IMR-90 (cell line): ENCODE results near the gene LPXN. TPM values are rescaled to one million over a fixed set of nuclear protein-coding genes. Genes with fewer than 3 reads are reported as not detected.

Experiments
- ATAC-seq: fragments of 200-7000 bp; cut with Tn5 transposase; 2 replicates; pipeline ENCODE4 v1.9.1; 2020; ENCODE audit warnings: low read depth, mild to moderate bottlenecking, moderate library complexity
- BruUV-seq: library from RNA; stranded (reverse); fragments of 400-500 nt; replicated peaks from 2 replicates; lab custom pipeline; 2021; lab: Mats Ljungman, UMichigan
- CTCF ChIA-PET: fragments of 300-600 bp; formaldehyde crosslinking; extraction: SDS; loops from one replicate; lab custom pipeline; 2021; ENCODE audit warnings: antibody characterized with exemption; lab: Yijun Ruan, JAX
- POLR2A ChIA-PET: fragments of 300-600 bp; sonication (Branson Sonifier 250); formaldehyde crosslinking; loops from one replicate; lab custom pipeline; 2022; ENCODE audit warnings: antibody characterized with exemption; ENCODE audit not compliant: unreplicated experiment; lab: Charles Lee
- DNase-seq: peaks from one replicate; pipeline ENCODE4 v3.0.0; 2013
- H2AFZ ChIP-seq: replicated peaks from 2 replicates; pipeline ENCODE3; 2013; ENCODE audit warnings: low read length, mild to moderate bottlenecking; ENCODE audit not compliant: poor library complexity
- H2AK5ac ChIP-seq: 2 replicates; pipeline ENCODE4 v1.6.1; 2013; ENCODE audit warnings: low read depth, low read length, inconsistent platforms
- H2AK9ac ChIP-seq: replicated peaks from 2 replicates; pipeline ENCODE3; 2013; ENCODE audit warnings: mild to moderate bottlenecking, low read depth, low read length, moderate library complexity; ENCODE audit not compliant: poor library complexity
- H2BK120ac ChIP-seq: 2 replicates; pipeline ENCODE4 v1.6.1; 2013; ENCODE audit warnings: low read depth, low read length, inconsistent platforms
- H2BK15ac ChIP-seq: 3 replicates; pipeline ENCODE4 v1.6.1; 2013; ENCODE audit warnings: low read depth, low read length, inconsistent platforms
- H2BK20ac ChIP-seq: 2 replicates; pipeline ENCODE4 v1.6.1; 2013; ENCODE audit warnings: low read depth, mild to moderate bottlenecking, inconsistent platforms, low read length, moderate library complexity
- H2BK5ac ChIP-seq: 2 replicates; pipeline ENCODE4 v1.6.1; 2013; ENCODE audit warnings: mild to moderate bottlenecking, low read depth, low read length, inconsistent platforms; ENCODE audit not compliant: poor library complexity, severe bottlenecking
- H3K14ac ChIP-seq: replicated peaks from 2 replicates; pipeline ENCODE4 v1.6.1; 2013; ENCODE audit warnings: low read depth, low read length, inconsistent platforms
- H3K18ac ChIP-seq: 2 replicates; pipeline ENCODE4 v1.6.1; 2013; ENCODE audit warnings: low read depth, low read length, control low read depth
- H3K23ac ChIP-seq: 2 replicates; pipeline ENCODE4 v1.6.1; 2013; ENCODE audit warnings: low read depth, low read length, inconsistent platforms
- H3K27ac ChIP-seq: 2 replicates; pipeline ENCODE4 v1.5.1; 2013; ENCODE audit warnings: mild to moderate bottlenecking, control low read depth, low read length; ENCODE audit not compliant: insufficient read depth
- H3K27me3 ChIP-seq: 2 replicates; pipeline ENCODE4 v1.6.1; 2013; ENCODE audit warnings: low read length; ENCODE audit not compliant: control insufficient read depth, insufficient read depth
- H3K36me3 ChIP-seq: 2 replicates; pipeline ENCODE4 v1.6.1; 2013; ENCODE audit warnings: low read length, mixed read lengths; ENCODE audit not compliant: control insufficient read depth, insufficient read depth
- H3K4ac ChIP-seq: 2 replicates; pipeline ENCODE4 v1.6.1; 2013; ENCODE audit warnings: low read depth, low read length, inconsistent platforms
- H3K4me1 ChIP-seq: 2 replicates; pipeline ENCODE4 v1.6.1; 2013; ENCODE audit warnings: low read length, mixed read lengths; ENCODE audit not compliant: control insufficient read depth, insufficient read depth
- H3K4me2 ChIP-seq: 2 replicates; pipeline ENCODE4 v1.6.1; 2013; ENCODE audit warnings: low read depth, mild to moderate bottlenecking, control low read depth, low read length, moderate library complexity
- H3K4me3 ChIP-seq: 2 replicates; pipeline ENCODE4 v1.5.1; 2013; ENCODE audit warnings: low read depth, mild to moderate bottlenecking, control low read depth, low read length, moderate library complexity; ENCODE audit not compliant: insufficient read depth
- H3K56ac ChIP-seq: 2 replicates; pipeline ENCODE4 v1.6.1; 2013; ENCODE audit warnings: low read length, inconsistent platforms; ENCODE audit not compliant: insufficient read depth; ENCODE audit errors: extremely low read depth
- H3K79me1 ChIP-seq, 2 experiments: 2 replicates each; pipeline ENCODE4 v1.6.1; 2013; ENCODE audit warnings: low read length in 2 of 2, inconsistent platforms in 1 of 2, low read depth in 1 of 2
- H3K9ac ChIP-seq: 2 replicates; pipeline ENCODE4 v1.6.1; 2013; ENCODE audit warnings: low read depth, low read length, control low read depth
- H3K9me1 ChIP-seq: 2 replicates; pipeline ENCODE4 v1.6.1; 2013; ENCODE audit warnings: low read length, inconsistent platforms; ENCODE audit not compliant: insufficient read depth
- H3K9me3 ChIP-seq: 2 replicates; pipeline ENCODE4 v1.6.1; 2013; ENCODE audit warnings: low read length; ENCODE audit not compliant: control insufficient read depth, insufficient read depth
- H4K20me1 ChIP-seq: 2 replicates; pipeline ENCODE4 v1.6.1; 2013; ENCODE audit warnings: low read length, inconsistent platforms; ENCODE audit not compliant: insufficient read depth
- H4K5ac ChIP-seq: 2 replicates; pipeline ENCODE4 v1.6.1; 2013; ENCODE audit warnings: mild to moderate bottlenecking, low read depth, low read length, control low read depth
- H4K8ac ChIP-seq, 2 experiments: 2 replicates each; pipeline ENCODE4 v1.6.1; 2013; ENCODE audit warnings: low read depth in 2 of 2, low read length in 2 of 2, control low read depth in 1 of 2, inconsistent platforms in 1 of 2
- H4K91ac ChIP-seq: 2 replicates; pipeline ENCODE4 v1.6.1; 2013; ENCODE audit warnings: low read depth, low read length, inconsistent platforms; ENCODE audit not compliant: insufficient read depth
- BHLHE40 ChIP-seq: fragments of 150-350 bp; IDR thresholded peaks from 2 replicates; pipeline ENCODE4 v1.6.1; 2016; ENCODE audit warnings: mild to moderate bottlenecking, low read depth, low read length
- CEBPB ChIP-seq: IDR thresholded peaks from 2 replicates; pipeline ENCODE4 v1.6.1; 2012; ENCODE audit warnings: low read depth, low read length, improper control_type of control experiment
- CHD1 ChIP-seq: IDR thresholded peaks from 2 replicates; pipeline ENCODE4 v1.6.1; 2012; ENCODE audit warnings: low read depth, low read length, improper control_type of control experiment
- FOS ChIP-seq: fragments of 150-350 bp; IDR thresholded peaks from 2 replicates; pipeline ENCODE4 v1.6.1; 2016; ENCODE audit warnings: low read depth, low read length
- MXI1 ChIP-seq: IDR thresholded peaks from 2 replicates; pipeline ENCODE4 v1.6.1; 2012; ENCODE audit warnings: low read depth, mild to moderate bottlenecking, low read length, moderate library complexity, borderline replicate concordance
- POLR2A ChIP-seq: IDR thresholded peaks from 2 replicates; pipeline ENCODE4 v1.6.1; 2012; ENCODE audit warnings: mild to moderate bottlenecking, low read depth, low read length
- RAD21 ChIP-seq: IDR thresholded peaks from 2 replicates; pipeline ENCODE4 v1.6.1; 2012; ENCODE audit warnings: low read length, improper control_type of control experiment
- RFX5 ChIP-seq: IDR thresholded peaks from 2 replicates; pipeline ENCODE4 v1.8.0; 2012; ENCODE audit warnings: low read depth, mild to moderate bottlenecking, low read length, moderate library complexity
- SMC3 ChIP-seq: fragments of 150-350 bp; IDR thresholded peaks from 2 replicates; pipeline ENCODE4 v1.6.1; 2016; ENCODE audit warnings: low read depth, mild to moderate bottlenecking, antibody characterized with exemption, low read length, moderate library complexity
- WGBS, 2 experiments: methylation state at CpG; one replicate each; pipeline versions ENCODE4 v1.1.5 to v1.1.7; 2013; ENCODE audit warnings: missing lambda C conversion rate in 2 of 2; ENCODE audit not compliant: insufficient read length in 1 of 2; ENCODE audit errors: extremely low coverage in 2 of 2; 5-methylcytosine and 5-hydroxymethylcytosine counted together
- dilution Hi-C: fragments of 300-500 bp; cut with HindIII; formaldehyde crosslinking; loops from one replicate; pipeline ENCODE4 v1.14.3; 2018; ENCODE audit warnings: low sequenced_read_pairs; ENCODE audit not compliant: unreplicated experiment
- in situ Hi-C: fragments of 300-500 bp; cut with MboI; formaldehyde crosslinking; loops from 3 replicates; pipeline ENCODE4 v1.14.3; 2019; ENCODE audit warnings: low sequenced_read_pairs, inconsistent platforms, mixed read lengths
- intact Hi-C: fragments of 100-400 bp; cut with micrococcal nuclease; formaldehyde crosslinking; loops from 2 replicates; pipeline ENCODE4 v1.10.0; 2022
- polyA plus RNA-seq, 3 experiments: library from polyadenylated mRNA; depleted of rRNA; stranded (reverse); fragments of >200 nt; gene quantifications; 2 replicates each; pipeline ENCODE4 v1.2.3, GENCODE V29; 2012; ENCODE audit warnings: low replicate concordance in 1 of 3
- total RNA-seq: library from RNA; depleted of rRNA; stranded (reverse); fragments of >200 nt; gene quantifications from 2 replicates; pipeline ENCODE4 v1.2.3, GENCODE V29; 2012
- TF ChIP-seq, protein P1 (sequence below): fragments of 150-350 bp; IDR thresholded peaks from 2 replicates; pipeline ENCODE4 v1.6.1; 2017; ENCODE audit warnings: mild to moderate bottlenecking, antibody characterized with exemption, low read length, low read depth

LPXN gene
- total and polyA plus RNA-seq, 2 of the 4 experiments (the other 2 are of a cell fraction) = 13.4 to 15.7 TPM

DNA sequence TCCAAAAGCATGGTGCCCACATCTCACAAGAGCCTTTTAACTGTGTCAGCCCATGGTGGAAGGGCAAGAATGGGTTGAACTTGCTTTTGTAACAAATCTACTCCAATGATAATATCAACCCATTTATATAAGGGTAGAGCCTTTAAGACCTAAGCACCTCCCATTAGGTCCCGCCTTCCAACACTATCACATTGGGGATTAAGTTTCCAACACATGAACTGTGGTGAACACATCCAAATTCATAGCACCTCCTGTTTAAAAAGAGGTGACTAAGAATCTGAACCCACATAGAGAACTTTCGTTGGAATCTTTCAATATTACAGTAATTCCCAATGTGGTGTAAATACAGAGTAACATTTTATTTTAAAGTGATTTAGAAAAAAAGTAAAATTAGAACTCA, 37.6 kb upstream of the LPXN start:
- peaks cover 4% of the 10 kb centered on the region for H3K4me1 ChIP-seq
- H2AK9ac ChIP-seq = no peak overlapping the region
- no peak overlapping the region for H2BK15ac ChIP-seq
- POLR2A ChIA-PET = no interaction called here
- no peak overlapping the region for H3K56ac ChIP-seq
- no peaks in the 10 kb centered on the region for H3K9me3 ChIP-seq
- H2BK120ac ChIP-seq = no peak overlapping the region
- peaks cover 8% of the 10 kb centered on the region; the same call in 1 of the 2 replicates for H3K9me1 ChIP-seq
- dilution Hi-C loops (no loop called here), in situ Hi-C loops (no loop called here), intact Hi-C loops (no loop called here)
- no peak overlapping the region for H3K4me3 ChIP-seq
- no peak overlapping the region for H3K9ac ChIP-seq
- no peak overlapping the region for H2BK5ac ChIP-seq
- no peak overlapping the region for H4K5ac ChIP-seq
- peaks cover 37% of the 10 kb centered on the region for H3K36me3 ChIP-seq
- no TSS peak for BruUV-seq
- ATAC-seq = no peak
- no peak overlapping the region for H2BK20ac ChIP-seq
- H3K79me1 ChIP-seq = peaks cover 25 to 39% of the 10 kb centered on the region in 2 experiments
- no peak overlapping the region for H4K8ac ChIP-seq
- no peak overlapping the region for H3K14ac ChIP-seq
- TF ChIP-seq POLR2A (no peak), RFX5 (no peak), BHLHE40 (no peak), SMC3 (no peak), CHD1 (no peak), FOS (no peak), MXI1 (no peak), CEBPB (no peak), RAD21 (no peak)
- TF ChIP-seq, protein P1, sequence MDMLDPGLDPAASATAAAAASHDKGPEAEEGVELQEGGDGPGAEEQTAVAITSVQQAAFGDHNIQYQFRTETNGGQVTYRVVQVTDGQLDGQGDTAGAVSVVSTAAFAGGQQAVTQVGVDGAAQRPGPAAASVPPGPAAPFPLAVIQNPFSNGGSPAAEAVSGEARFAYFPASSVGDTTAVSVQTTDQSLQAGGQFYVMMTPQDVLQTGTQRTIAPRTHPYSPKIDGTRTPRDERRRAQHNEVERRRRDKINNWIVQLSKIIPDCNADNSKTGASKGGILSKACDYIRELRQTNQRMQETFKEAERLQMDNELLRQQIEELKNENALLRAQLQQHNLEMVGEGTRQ = no peak
- H2AK5ac ChIP-seq = no peak overlapping the region
- H3K27me3 ChIP-seq = no peaks in the 10 kb centered on the region
- no peak for DNase-seq
- no peak overlapping the region for H4K91ac ChIP-seq
- WGBS, 2 experiments = no CpG with 5 or more reads among the region's 2 CpGs
- CTCF ChIA-PET = no interaction called here
- H3K18ac ChIP-seq = no peak overlapping the region
- no peak overlapping the region for H3K23ac ChIP-seq
- H3K4me2 ChIP-seq = no peak overlapping the region
- H2AFZ ChIP-seq = no peak overlapping the region
- H3K27ac ChIP-seq = no peak overlapping the region
- H4K20me1 ChIP-seq = peaks cover 11% of the 10 kb centered on the region; the same call in 1 of the 2 replicates
- no peak overlapping the region for H3K4ac ChIP-seq
